Articular chondrocyte of knee joint (primary cell): ENCODE data around the gene ZBTB20. TPM values are rescaled to one million over a fixed set of nuclear protein-coding genes. Genes with fewer than 3 reads are reported as not detected.

Experiments used
- small RNA-seq: library from RNA; depleted of rRNA; stranded (forward); fragments of <200 nt; gene quantifications from one replicate; pipeline ENCODE3, GENCODE V24; 2012
- total RNA-seq: library from RNA; depleted of rRNA; stranded (reverse); fragments of >200 nt; gene quantifications from 2 replicates; pipeline ENCODE4 v1.2.3, GENCODE V29; 2012

Gene ZBTB20
- 48.2 and 52.0 TPM in 2 replicates for total RNA-seq

GRCh38 chr3:115146418-115147328, at the start of gene ZBTB20:
TSS of gene ZBTB20 (minus strand) at chr3:115147288.

GRCh38 chr3:114293838-114294535, 853.1 kb downstream of the ZBTB20 start, which contains the start of gene TIGIT:
TSS of gene TIGIT (plus strand) at chr3:114294028. CDS start at chr3:114294062, 34 bp downstream.

Small RNAs within 50 kb of the gene (small RNA-seq; reads per million reads assigned to genes)
- gene MIR4796, result 6.2 reads per million, percentile 92 among the genes with 10 or more reads in this experiment
